Esophagus (tissue), 2 donors: ENCODE measurements around the gene MITF. TPM values are rescaled to one million over a fixed set of nuclear protein-coding genes. Genes with fewer than 3 reads are reported as not detected.

ENCODE experiments used
- H3K27ac ChIP-seq, 2 donors: one replicate each; pipeline ENCODE4 v1.5.1; 2013; ENCODE audit warnings: low read depth in 2 of 2, mild to moderate bottlenecking in 2 of 2, inconsistent platforms in 1 of 2, low read length in 1 of 2, moderate library complexity in 1 of 2
- H3K27me3 ChIP-seq, 2 donors: one replicate each; pipeline ENCODE4 v1.6.1; 2013; ENCODE audit warnings: low read length in 2 of 2, control low read depth in 1 of 2, mild to moderate bottlenecking in 1 of 2; ENCODE audit not compliant: insufficient read depth in 2 of 2, control insufficient read depth in 1 of 2
- H3K36me3 ChIP-seq, 2 donors: one replicate each; pipeline ENCODE4 v1.6.1; 2013; ENCODE audit warnings: low read length in 1 of 2; ENCODE audit not compliant: control insufficient read depth in 2 of 2, insufficient read depth in 2 of 2
- H3K4me1 ChIP-seq, 2 donors: one replicate each; pipeline ENCODE4 v1.6.1; 2013; ENCODE audit warnings: low read length in 1 of 2; ENCODE audit not compliant: control insufficient read depth in 2 of 2, insufficient read depth in 2 of 2
- H3K4me3 ChIP-seq, 2 donors: one replicate each; pipeline ENCODE4 v1.5.1; 2013; ENCODE audit warnings: low read length in 2 of 2, mild to moderate bottlenecking in 2 of 2, low read depth in 1 of 2, moderate library complexity in 1 of 2
- H3K9me3 ChIP-seq, 2 donors: one replicate each; pipeline ENCODE4 v1.6.1; 2013; ENCODE audit warnings: mild to moderate bottlenecking in 2 of 2, low read depth in 1 of 2, low read length in 1 of 2, moderate library complexity in 1 of 2; ENCODE audit not compliant: control insufficient read depth in 2 of 2, insufficient read depth in 1 of 2
- WGBS, 2 donors: extraction: QIAGEN DNeasy Blood & Tissue Kit; methylation state at CpG; one replicate each; pipeline ENCODE4 v1.1.7; 2013; 5-methylcytosine and 5-hydroxymethylcytosine counted together
- polyA plus RNA-seq, 2 donors: library from polyadenylated mRNA; stranded (reverse); fragments of 200-250 nt; gene quantifications; one replicate each; pipeline ENCODE4 v1.2.3, GENCODE V29; 2013
- donor health status: healthy with polysubstance abuse.
- donor health status: Bipolar disorder and iron deficiency.

The MITF gene
- polyA plus RNA-seq, 2 donors, result 2.0 to 3.3 TPM

GRCh38 chr3:69856965-69857705, 117.9 kb downstream of the MITF start:
- H3K27ac ChIP-seq, result no peak overlapping the region
- H3K4me3 ChIP-seq, result no peak overlapping the region
- no peaks in the 10 kb centered on the region for H3K27me3 ChIP-seq
- no peaks in the 10 kb centered on the region for H3K9me3 ChIP-seq
- 64 to 75% methylated on average over 3 of the region's 3 CpGs for WGBS, 2 donors
- H3K4me1 ChIP-seq, result no peaks in the 10 kb centered on the region
- no peaks in the 10 kb centered on the region for H3K36me3 ChIP-seq

GRCh38 chr3:69861556-69861955, 122.3 kb downstream of the MITF start:
- H3K9me3 ChIP-seq, result no peaks in the 10 kb centered on the region
- no peaks in the 10 kb centered on the region for H3K36me3 ChIP-seq
- H3K27me3 ChIP-seq, result no peaks in the 10 kb centered on the region
- H3K4me3 ChIP-seq, result no peak overlapping the region
- 85 to 92% methylated on average over 3 of the region's 3 CpGs for WGBS, 2 donors
- H3K4me1 ChIP-seq, result peaks cover 0 to 5% of the 10 kb centered on the region in 2 donors
- no peak overlapping the region for H3K27ac ChIP-seq

- Histone ChIP-seq H3K27me3 (no peaks in the 10 kb centered on the region), H3K36me3 (no peaks in the 10 kb centered on the region), H3K9me3 (no peaks in the 10 kb centered on the region), H3K4me3 (no peak overlapping the region), H3K27ac (no peak overlapping the region), H3K4me1 (peaks cover 0 to 5% of the 10 kb centered on the region in 2 donors)
- WGBS, 2 donors, result 86 to 91% methylated on average over 3 of the region's 3 CpGs
These were observed 124.9 kb downstream of the MITF start for GRCh38 chr3:69864141-69864540.

GRCh38 chr3:69864766-69865165, 125.5 kb downstream of the MITF start:
- 61 to 65% methylated on average over 2 of the region's 2 CpGs for WGBS, 2 donors
- H3K27ac ChIP-seq, result no peak overlapping the region
- H3K27me3 ChIP-seq, result no peaks in the 10 kb centered on the region
- H3K36me3 ChIP-seq, result no peaks in the 10 kb centered on the region
- H3K9me3 ChIP-seq, result no peaks in the 10 kb centered on the region
- H3K4me3 ChIP-seq, result no peak overlapping the region
- H3K4me1 ChIP-seq, result peaks cover 0 to 5% of the 10 kb centered on the region in 2 donors

GRCh38 chr3:69865925-69866679, 126.8 kb downstream of the MITF start:
- peak overlapping the region; percentile 48 to 57 for H3K27ac ChIP-seq
- H3K36me3 ChIP-seq, result no peaks in the 10 kb centered on the region
- H3K27me3 ChIP-seq, result no peaks in the 10 kb centered on the region
- WGBS, 2 donors, result 35 to 42% methylated on average over 10 of the region's 10 CpGs
- H3K4me3 ChIP-seq, result peak overlapping the region; percentile 14 to 28
- peaks cover 0 to 5% of the 10 kb centered on the region in 2 donors for H3K4me1 ChIP-seq
- no peaks in the 10 kb centered on the region for H3K9me3 ChIP-seq

GRCh38 chr3:69866988-69867720, 127.9 kb downstream of the MITF start:
- no peaks in the 10 kb centered on the region for H3K27me3 ChIP-seq
- H3K27ac ChIP-seq, result no peak overlapping the region
- no peaks in the 10 kb centered on the region for H3K9me3 ChIP-seq
- no peak overlapping the region for H3K4me3 ChIP-seq
- H3K36me3 ChIP-seq, result no peaks in the 10 kb centered on the region
- 27 to 31% methylated on average over 2 of the region's 2 CpGs for WGBS, 2 donors
- H3K4me1 ChIP-seq, result peaks cover 0 to 5% of the 10 kb centered on the region in 2 donors

- no peaks in the 10 kb centered on the region for H3K36me3 ChIP-seq
- no peaks in the 10 kb centered on the region for H3K9me3 ChIP-seq
- H3K4me3 ChIP-seq, result no peak overlapping the region
- H3K27me3 ChIP-seq, result no peaks in the 10 kb centered on the region
- no peak overlapping the region for H3K27ac ChIP-seq
- 66 to 75% methylated on average over 2 of the region's 2 CpGs for WGBS, 2 donors
- H3K4me1 ChIP-seq, result peaks cover 0 to 5% of the 10 kb centered on the region in 2 donors
These were observed 128.8 kb downstream of the MITF start for GRCh38 chr3:69867941-69868505.

GRCh38 chr3:69868841-69869420, 129.7 kb downstream of the MITF start:
- Histone ChIP-seq H3K4me1 (peaks cover 0 to 5% of the 10 kb centered on the region in 2 donors), H3K27me3 (no peaks in the 10 kb centered on the region), H3K36me3 (no peaks in the 10 kb centered on the region), H3K4me3 (no peak overlapping the region), H3K27ac (no peak overlapping the region), H3K9me3 (no peaks in the 10 kb centered on the region)
- WGBS, 2 donors, result 95 to 96% methylated on average over 3 of the region's 3 CpGs

GRCh38 chr3:69869643-69870042, 130.4 kb downstream of the MITF start:
- no peaks in the 10 kb centered on the region for H3K27me3 ChIP-seq
- no peak overlapping the region for H3K4me3 ChIP-seq
- H3K9me3 ChIP-seq, result no peaks in the 10 kb centered on the region
- peaks cover 0 to 5% of the 10 kb centered on the region in 2 donors for H3K4me1 ChIP-seq
- WGBS, 2 donors, result 90 to 92% methylated on average over 5 of the region's 5 CpGs
- H3K36me3 ChIP-seq, result no peaks in the 10 kb centered on the region
- no peak overlapping the region for H3K27ac ChIP-seq
